ENCODE data around the gene AK3.

The AK3 gene

GRCh38 chr9:4704129-4704528 is 36.9 kb downstream of the AK3 start:
- TF ChIP-seq ZNF274 (IDR thresholded peaks at IDR 0.05; ENCODE audit: low read depth, low read length) = no peak
- H3K4me3 ChIP-seq (ENCODE audit: low read length) = no peak overlapping the region

GRCh38 chr9:4701526-4701925 is 39.5 kb downstream of the AK3 start:
- no peak for TF ChIP-seq ZNF274 (IDR thresholded peaks at IDR 0.05; ENCODE audit: low read depth, low read length)
- no peak overlapping the region for H3K4me3 ChIP-seq (ENCODE audit: low read length)

DNA sequence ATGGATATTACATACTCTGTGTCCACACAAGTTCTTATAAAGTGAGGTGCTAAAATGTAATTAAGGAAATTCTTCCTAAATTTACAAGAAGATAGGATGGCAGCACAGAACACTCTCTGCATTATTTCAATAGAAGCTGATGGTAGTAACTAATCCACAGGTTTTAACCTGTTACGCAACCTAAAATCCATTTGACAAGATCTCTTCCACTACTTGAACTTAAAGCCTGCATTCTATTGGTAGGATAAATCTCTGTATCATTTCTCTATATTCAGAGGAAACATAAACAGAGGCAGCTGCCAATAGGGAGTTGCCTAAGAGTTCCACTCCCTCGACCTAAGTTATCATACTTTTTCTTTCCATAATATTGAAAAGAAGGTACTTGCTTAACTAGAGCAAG is 40.1 kb downstream of the AK3 start:
- no peak for TF ChIP-seq ZNF274 (IDR thresholded peaks at IDR 0.05; ENCODE audit: low read depth, low read length)

GRCh38 chr9:4700091-4700490 is 40.9 kb downstream of the AK3 start:
- H3K4me3 ChIP-seq (ENCODE audit: low read length) = no peak overlapping the region
- no peak for TF ChIP-seq ZNF274 (IDR thresholded peaks at IDR 0.05; ENCODE audit: low read depth, low read length)

More for the DNA sequence above, 40.1 kb downstream of the AK3 start:
- H3K4me3 ChIP-seq (ENCODE audit: low read length) = no peak overlapping the region

GRCh38 chr9:4691795-4692194 is 49.2 kb downstream of the AK3 start:
- TF ChIP-seq ZNF274 (IDR thresholded peaks at IDR 0.05; ENCODE audit: low read depth, low read length) = no peak
- no peak overlapping the region for H3K4me3 ChIP-seq (ENCODE audit: low read length)

DNA sequence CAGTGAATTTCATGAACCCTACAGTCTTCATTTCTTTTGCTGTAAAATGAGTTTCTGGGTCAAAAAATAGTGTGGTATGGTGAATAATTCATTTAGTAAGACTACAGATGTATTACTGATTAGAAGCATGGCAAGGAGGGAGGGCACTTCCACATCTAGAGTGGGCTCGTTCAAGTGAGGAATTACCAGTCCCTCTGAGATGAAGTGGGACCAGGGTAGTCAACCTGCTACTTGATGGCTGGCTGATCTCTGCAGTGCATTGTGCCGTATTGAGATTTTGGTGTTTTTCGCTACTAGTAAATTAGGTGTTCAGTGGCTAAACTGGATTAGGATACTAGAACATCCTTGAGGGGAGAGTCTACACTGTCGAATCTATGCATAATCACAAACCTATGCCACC is 50.9 kb downstream of the AK3 start:
- no peak overlapping the region for H3K4me3 ChIP-seq (ENCODE audit: low read length)
- no peak for TF ChIP-seq ZNF274 (IDR thresholded peaks at IDR 0.05; ENCODE audit: low read depth, low read length)

DNA sequence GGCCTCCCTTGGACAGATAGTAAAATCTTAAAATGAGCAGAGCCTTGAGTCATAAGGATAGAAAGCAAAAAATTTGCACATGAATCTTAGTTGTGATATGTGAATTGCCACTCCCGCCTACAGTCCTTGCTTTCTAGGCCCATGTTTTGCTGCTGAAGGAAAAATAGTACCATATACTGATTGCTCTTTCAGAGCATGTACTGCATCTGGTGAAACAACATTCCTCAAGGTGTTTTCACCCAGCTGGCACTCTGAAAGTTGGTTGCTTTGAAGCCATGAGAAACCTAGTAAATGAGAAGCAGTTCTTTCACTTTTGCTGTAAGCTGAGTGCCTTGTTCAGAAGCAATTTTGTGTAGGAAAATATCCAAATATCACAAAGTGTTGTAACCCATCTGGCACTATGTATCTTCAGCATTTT is 51.3 kb downstream of the AK3 start:
- no peak for TF ChIP-seq ZNF274 (IDR thresholded peaks at IDR 0.05; ENCODE audit: low read depth, low read length)
- H3K4me3 ChIP-seq (ENCODE audit: low read length) = no peak overlapping the region

- no peak for TF ChIP-seq ZNF274 (IDR thresholded peaks at IDR 0.05; ENCODE audit: low read depth, low read length)
- no peak overlapping the region for H3K4me3 ChIP-seq (ENCODE audit: low read length)
Measured at GRCh38 chr9:4689021-4689420, 52.0 kb downstream of the AK3 start.

DNA sequence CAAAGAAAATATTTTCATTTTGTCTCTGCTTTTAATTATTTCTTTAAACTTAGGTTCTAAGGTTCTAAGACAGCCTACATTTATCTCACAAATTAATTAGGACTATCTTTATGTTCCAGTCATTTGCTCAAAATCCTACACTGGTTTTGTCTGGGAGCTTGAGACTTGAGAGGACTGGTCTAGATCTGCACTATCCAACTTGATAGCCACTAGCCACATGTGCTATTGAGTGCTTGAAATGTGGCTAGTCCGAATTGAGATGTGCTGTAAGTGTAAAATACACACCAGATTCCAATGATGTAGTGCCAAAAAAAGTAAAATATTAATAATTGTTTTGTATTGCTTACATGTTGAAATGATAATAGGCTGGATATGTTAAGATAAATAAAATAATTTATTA is 54.4 kb downstream of the AK3 start:
- no peak for TF ChIP-seq ZNF274 (IDR thresholded peaks at IDR 0.05; ENCODE audit: low read depth, low read length)
- H3K4me3 ChIP-seq (ENCODE audit: low read length) = no peak overlapping the region

GRCh38 chr9:4686112-4686511 is 54.9 kb downstream of the AK3 start:
- no peak overlapping the region for H3K4me3 ChIP-seq (ENCODE audit: low read length)
- TF ChIP-seq ZNF274 (IDR thresholded peaks at IDR 0.05; ENCODE audit: low read depth, low read length) = no peak

GRCh38 chr9:4684820-4685219 is 56.2 kb downstream of the AK3 start:
- no peak overlapping the region for H3K4me3 ChIP-seq (ENCODE audit: low read length)
- no peak for TF ChIP-seq ZNF274 (IDR thresholded peaks at IDR 0.05; ENCODE audit: low read depth, low read length)

- peak overlapping the region; percentile 96; the same call in 1 of the 2 replicates for H3K4me3 ChIP-seq (ENCODE audit: low read length)
- no peak for TF ChIP-seq ZNF274 (IDR thresholded peaks at IDR 0.05; ENCODE audit: low read depth, low read length)
Measured at GRCh38 chr9:4680750-4681149, 60.3 kb downstream of the AK3 start.

- no peak for TF ChIP-seq ZNF274 (IDR thresholded peaks at IDR 0.05; ENCODE audit: low read depth, low read length)
- H3K4me3 ChIP-seq (ENCODE audit: low read length) = peak overlapping the region; percentile 96
Measured at GRCh38 chr9:4680173-4680525, 60.9 kb downstream of the AK3 start.

DNA sequence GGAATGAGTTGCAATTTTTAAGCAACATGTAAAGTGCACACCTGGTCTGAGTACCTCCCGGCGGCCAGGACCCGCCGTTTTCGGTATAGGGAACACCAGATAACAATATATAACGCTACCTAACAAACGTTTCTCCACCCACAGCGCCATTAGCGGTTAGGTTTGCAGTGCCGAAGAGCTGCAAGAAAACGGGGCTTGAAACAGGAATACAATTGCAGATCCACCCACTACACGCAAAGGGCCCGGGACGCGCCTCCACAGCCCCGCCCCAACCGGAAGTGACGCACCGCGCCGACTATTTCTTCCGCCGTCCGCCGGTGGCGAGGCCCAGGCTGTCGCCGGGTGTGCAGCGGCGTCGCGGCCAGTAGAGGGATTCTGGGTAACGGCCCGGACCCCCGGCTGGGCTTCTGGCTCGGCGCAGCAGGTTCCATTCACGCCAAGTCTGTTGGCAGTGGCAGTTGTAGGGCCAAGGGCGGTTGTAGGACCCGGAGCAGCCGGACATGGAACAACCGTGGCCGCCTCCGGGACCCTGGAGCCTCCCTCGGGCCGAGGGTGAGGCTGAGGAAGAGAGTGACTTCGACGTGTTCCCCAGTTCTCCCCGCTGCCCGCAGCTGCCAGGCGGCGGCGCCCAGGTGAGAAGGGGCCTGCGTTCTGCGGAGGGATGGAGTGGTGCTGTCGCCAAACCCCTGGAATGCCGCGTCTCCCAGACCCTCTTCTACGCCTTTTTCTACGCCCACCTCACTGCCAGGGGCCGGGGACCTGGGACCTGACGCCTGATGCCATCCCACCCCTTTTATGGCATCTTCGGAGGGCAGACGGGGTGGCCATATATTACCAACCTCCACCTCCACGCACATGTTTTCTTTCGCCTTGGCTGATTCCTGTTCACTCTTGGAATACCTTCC is 61.5 kb downstream of the AK3 start, which contains the start of gene CDC37L1:
TSS of gene CDC37L1 (plus strand) at position 302 of the 905 bp plus-strand sequence. CDS start at position 501, 199 bp downstream.
- TF ChIP-seq ZNF274 (IDR thresholded peaks at IDR 0.05; ENCODE audit: low read depth, low read length) = no peak
- peak within 1 kb of the TSS; percentile 96 for H3K4me3 ChIP-seq (ENCODE audit: low read length)

DNA sequence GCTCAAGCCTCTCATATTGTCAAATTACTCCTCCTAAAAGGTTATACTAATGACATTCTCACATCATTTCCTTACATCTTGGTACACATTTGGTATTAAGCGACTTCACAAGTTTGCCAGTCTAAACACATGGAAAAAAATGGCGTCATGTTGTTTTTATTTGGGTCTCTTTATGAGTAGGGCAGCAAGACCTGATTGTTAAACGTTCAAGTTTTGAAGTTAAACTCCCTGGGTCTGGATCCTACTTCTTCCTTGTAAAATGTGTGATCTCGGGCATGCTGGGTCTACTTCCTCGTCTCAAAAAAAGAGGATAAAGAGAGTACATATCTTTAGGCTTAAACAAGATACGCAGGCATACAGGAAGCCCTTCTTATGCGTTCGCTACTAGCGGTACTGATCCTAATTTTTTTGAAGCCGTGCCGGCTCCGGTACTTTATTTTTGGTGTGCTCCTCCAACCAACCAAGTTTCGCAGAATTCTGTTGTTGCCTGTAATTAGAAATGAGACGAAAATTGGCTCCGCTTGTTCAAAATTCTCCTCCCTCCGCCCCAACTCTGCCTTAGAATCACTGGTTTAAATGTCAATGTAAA is 62.2 kb downstream of the AK3 start:
- peak overlapping the region; percentile 95 for H3K4me3 ChIP-seq (ENCODE audit: low read length)
- TF ChIP-seq ZNF274 (IDR thresholded peaks at IDR 0.05; ENCODE audit: low read depth, low read length) = no peak

All from GM08714 (cell line).